MV-4-11 (cell line): ENCODE results near the gene POU2F3.

Source experiments
- DNase-seq: peaks from one replicate; lab custom pipeline; 2025; lab: John Stamatoyannopoulos, UW

Gene POU2F3

GRCh38 chr11:120226714-120227113 is 13.2 kb upstream of the POU2F3 start:
- DNase-seq: no peak

GRCh38 chr11:120227228-120227852 is 12.6 kb upstream of the POU2F3 start:
- DNase-seq: no peak

DNA sequence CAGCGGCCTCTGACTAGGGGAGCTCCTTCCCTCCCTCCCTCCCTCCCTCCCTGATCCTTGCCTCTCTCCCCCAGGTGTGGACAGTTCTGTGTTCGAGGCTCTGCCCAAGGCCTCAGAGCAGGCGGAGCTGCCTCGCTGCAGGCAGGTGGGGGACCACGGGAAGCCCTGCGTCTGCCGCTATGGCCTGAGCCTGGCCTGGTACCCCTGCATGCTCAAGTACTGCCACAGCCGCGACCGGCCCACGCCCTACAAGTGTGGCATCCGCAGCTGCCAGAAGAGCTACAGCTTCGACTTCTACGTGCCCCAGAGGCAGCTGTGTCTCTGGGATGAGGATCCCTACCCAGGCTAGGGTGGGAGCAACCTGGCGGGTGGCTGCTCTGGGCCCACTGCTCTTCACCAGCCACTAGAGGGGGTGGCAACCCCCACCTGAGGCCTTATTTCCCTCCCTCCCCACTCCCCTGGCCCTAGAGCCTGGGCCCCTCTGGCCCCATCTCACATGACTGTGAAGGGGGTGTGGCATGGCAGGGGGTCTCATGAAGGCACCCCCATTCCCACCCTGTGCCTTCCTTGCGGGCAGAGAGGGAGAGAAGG is 11.1 kb upstream of the POU2F3 start:
- no peak for DNase-seq

- DNase-seq: peak; percentile 34
Observed at GRCh38 chr11:120229451-120230424, 10.2 kb upstream of the POU2F3 start.

DNA sequence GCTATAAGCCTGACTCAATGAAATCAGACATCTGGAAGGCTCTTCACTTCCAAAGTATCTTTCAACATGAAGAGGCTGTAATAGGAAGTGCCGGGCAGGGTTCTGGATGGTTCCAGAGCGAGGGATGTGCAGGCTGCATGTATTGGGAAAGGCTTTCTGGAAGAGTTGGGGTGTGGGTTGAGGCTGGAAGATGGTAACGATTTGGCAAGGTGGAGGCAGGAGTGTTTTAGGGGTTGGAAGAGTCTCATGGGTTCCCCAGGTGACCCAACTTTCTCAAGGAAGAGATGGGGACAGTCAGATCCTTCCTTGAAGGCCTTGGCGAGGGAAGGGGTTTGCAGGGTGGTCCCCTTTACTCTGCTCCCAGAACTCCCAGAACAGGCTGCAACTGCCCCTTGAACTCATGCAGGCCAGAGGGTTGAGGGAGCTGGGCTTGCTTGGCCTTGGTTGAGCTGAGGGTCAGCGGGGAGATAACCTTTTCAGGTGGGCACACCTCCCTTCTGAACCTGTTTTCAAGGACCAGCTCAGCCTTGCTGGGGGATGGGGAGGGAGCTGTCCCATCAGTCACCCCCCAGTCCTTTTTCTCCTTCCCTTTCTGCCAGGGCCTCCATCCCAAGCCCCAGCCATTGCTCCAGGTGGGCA is 9.4 kb upstream of the POU2F3 start:
- DNase-seq: no peak

DNA sequence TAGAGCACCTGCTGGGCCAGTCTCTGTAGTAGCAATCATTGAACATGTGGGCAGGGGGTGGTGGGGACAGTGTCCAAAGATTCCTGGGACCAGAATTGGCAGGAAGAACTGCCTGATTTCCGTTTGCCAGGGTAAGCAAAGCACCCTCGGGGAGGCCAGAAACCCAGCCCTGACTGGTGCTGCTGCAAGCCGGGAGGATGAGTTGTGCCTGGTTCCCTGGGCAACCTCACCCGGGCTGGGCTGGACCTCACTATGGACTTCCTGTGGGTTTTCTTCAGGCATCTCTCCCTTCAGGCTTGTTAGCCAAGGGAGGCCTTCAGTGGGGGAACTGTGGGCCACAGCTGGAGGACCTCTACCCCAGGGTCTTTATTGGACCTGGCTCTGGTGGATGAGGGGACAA is 8.0 kb upstream of the POU2F3 start:
- DNase-seq: no peak

GRCh38 chr11:120233207-120233803 is 6.6 kb upstream of the POU2F3 start:
- DNase-seq: no peak

GRCh38 chr11:120235024-120235628 is 4.8 kb upstream of the POU2F3 start:
- peak; percentile 11 for DNase-seq

- DNase-seq: peak; percentile 41
Observed at GRCh38 chr11:120236169-120237107, 3.5 kb upstream of the POU2F3 start.

DNA sequence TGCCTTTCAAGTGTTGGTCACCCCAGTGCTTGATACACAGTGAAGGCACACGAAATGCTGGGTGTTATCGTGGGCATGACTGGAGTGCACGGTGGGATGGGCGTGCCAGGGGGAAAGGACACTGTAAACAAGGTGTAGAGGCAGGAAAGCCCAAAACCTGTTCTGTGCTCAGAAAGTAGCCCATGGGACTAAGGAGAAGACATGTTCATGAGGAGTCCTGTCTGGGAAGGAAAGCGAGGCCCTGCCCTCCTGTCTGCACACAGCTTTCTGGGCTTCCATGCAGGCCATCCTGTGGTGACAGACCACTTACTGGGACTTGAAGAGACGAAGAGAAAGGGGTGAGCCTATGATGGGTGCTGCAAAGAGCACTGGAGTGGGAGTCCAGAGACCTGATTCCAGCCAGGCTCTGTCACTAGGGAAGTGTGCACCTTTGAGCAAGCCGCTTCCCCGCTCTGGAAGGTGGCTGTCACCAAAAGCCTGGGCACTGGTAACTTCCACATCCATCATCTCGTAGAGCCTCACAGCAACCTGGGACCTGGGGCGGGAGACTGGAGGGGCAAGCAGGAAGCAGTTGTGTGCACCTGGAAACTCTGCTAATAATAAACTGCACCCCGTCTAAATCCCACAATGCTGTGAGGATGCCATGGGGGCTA is 846 bp upstream of the POU2F3 start:
- no peak for DNase-seq

- no peak for DNase-seq
Observed at GRCh38 chr11:120240866-120241265, 926 bp downstream of the POU2F3 start.

- DNase-seq: no peak
Observed at GRCh38 chr11:120241277-120241676, 1.3 kb downstream of the POU2F3 start.

DNA sequence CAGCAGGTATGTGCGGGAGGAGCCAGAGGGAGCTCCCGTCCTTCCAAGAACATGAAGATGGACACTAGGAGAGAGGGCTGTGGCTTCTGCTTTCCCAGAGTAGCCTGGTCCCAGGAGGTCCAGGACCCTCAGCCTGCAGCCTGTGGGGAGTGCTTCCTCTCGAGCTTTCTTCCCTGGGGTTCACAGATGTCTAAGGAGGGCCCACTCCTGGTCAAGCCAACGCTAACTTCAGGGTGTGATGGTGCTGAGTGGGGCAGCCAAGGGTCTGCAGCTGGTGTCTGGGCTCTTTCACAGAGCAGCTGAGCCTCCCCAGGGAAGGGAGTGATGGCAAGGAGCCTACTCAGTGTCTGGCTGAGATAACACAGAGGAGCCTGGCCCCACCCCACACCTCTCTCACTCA is 3.3 kb downstream of the POU2F3 start:
- no peak for DNase-seq

DNA sequence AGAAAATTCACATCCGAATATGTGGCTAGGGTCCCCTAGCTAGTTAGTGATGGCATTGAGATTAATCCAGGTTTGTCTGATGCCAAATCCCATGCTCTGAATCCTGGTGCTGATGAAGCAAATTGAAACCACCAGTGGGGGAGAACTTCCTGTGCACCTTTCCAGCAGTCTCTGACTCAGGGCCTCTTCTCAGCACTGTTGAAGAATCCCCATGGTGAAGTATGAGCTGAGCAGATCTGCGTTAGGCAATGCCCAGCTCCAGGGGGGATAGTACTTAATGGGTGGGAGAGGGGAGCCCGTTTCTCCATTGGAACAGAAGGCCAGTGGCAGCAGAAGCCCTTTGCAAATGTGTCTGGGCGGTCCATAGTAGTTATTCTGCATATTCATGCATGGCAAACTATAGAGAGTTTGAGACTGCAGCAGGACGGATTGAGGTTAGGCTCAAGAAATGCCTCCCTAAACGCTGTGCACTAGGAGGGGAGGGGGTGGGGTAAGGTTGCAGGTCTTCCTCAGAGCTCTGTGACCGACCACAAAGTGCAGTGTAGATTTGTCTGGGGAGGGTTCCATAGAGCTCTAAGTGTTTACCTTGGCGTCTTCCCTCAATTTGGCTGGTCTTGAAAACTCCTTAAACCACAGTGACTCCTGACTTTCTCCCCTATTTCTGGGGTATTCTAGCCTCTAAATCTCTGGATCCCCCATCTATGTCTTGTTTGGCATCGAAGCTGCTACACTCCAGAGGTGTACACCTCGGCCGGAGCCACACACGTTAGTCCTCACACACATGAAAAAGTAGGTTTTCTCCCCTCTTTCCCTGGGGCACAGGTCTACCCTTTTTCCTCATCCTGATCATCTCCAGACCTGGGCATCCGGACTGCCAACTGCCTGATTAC is 4.8 kb downstream of the POU2F3 start:
- no peak for DNase-seq

- DNase-seq: no peak
Observed at GRCh38 chr11:120245434-120245833, 5.5 kb downstream of the POU2F3 start.

GRCh38 chr11:120248551-120249278 is 8.8 kb downstream of the POU2F3 start:
- DNase-seq: peak; percentile 84

DNA sequence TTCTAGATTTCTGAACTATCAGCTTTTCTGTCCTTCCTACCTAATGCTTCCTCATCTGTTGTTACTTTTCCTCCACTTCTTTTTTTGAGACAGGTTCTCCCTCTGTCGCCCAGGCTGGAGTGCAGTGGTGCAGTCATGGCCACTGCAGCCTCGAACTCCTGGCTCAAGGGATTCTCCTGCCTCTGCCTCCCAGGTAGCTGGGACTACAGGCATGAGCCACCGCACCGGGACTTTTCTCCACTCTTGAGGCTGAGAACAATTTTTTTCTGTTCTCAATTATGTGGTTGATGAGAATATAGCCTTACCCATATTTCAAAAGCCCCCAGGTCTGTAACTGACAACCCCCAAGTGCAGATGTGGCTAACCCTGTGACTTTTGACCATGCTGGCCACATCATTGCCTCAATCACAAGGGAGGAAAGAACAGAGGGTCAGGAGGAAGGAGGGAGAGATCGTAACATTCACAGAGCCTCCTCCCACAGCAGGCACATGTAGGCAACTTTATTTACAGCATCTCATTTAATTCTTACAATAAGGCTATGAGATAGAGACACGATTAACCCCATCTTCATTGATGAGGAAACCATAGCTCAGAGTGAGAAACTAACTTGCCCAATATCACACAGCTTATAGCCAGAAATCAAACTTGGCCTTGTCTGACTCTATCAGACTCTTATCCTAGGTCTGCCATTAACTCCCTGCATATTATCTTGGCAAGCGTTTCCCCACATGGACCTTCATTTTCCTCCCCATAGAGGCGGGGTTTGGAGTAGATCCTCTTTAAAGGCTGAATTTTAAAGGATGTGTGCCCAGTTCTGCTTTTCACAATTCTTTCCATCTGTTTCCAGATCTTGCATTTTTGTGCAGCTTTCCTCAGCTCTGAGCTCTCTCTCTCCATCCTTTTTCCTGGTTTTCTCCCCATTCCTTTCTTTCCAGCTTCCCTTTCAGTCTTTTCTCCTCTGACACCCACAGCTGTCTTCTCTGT is 9.6 kb downstream of the POU2F3 start:
- DNase-seq: peak; percentile 20
